NCI-H524 (cell line): ENCODE measurements around the gene C19orf73.
"Not testable (repeated sequence)": the region's sequence is repeated elsewhere in the genome, so short reads cannot be mapped to it uniquely, and the experiment has no call there.

Experiments
- DNase-seq, 2 experiments: peaks; one replicate each; lab custom pipeline; 2025; lab: John Stamatoyannopoulos, UW

Gene C19orf73

GRCh38 chr19:49148784-49149651 lies 30.1 kb upstream of the C19orf73 start:
- DNase-seq, result peak; percentile 97 to 98

DNA sequence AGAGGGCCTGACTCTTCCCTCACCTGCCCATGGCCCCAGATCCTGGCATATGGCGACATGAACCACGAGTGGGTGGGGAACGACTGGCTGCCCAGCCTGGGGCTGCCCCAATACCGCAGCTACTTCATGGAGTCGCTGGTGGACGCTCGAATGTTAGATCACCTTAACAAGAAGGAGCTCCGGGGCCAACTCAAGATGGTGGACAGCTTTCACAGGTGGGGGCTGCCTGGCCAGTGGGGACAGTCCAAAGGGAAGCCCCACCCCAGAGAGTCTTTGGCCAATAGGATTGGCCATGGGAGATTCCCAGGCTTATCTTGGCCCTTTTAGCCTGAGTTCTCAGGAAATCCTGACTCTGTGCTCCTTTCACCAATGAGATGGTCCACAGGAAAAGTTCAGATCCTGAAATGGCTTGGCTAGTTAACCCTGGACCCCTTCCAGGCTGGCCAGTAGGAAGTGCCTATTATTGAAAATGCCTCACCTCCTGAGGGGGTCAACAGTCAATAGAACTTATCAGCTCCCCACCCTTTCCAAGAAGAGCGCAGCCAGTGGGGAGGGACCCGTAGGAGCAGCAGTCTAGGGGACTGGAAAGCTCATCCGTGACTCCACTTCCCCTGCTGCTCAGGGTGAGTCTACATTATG lies 29.2 kb upstream of the C19orf73 start:
- DNase-seq, result no peak

DNA sequence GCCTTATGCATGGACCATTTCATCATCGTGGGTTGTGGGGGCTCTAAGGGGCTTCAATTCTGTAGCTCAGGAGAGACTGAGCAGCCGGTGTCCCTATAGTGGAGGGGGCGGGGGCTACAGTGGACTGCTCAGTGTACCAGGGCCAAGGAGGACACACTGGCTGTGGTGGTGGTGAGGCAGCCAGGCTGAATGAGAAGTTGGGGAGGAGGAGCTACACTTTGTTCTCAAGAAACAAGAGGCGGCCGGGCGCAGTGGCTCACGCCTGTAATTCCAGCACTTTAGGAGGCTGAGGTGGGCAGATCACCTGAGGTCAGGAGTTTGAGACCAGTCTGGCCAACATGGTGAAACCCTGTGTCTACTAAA lies 27.4 kb upstream of the C19orf73 start:
- DNase-seq, result not testable (repeated sequence)

DNA sequence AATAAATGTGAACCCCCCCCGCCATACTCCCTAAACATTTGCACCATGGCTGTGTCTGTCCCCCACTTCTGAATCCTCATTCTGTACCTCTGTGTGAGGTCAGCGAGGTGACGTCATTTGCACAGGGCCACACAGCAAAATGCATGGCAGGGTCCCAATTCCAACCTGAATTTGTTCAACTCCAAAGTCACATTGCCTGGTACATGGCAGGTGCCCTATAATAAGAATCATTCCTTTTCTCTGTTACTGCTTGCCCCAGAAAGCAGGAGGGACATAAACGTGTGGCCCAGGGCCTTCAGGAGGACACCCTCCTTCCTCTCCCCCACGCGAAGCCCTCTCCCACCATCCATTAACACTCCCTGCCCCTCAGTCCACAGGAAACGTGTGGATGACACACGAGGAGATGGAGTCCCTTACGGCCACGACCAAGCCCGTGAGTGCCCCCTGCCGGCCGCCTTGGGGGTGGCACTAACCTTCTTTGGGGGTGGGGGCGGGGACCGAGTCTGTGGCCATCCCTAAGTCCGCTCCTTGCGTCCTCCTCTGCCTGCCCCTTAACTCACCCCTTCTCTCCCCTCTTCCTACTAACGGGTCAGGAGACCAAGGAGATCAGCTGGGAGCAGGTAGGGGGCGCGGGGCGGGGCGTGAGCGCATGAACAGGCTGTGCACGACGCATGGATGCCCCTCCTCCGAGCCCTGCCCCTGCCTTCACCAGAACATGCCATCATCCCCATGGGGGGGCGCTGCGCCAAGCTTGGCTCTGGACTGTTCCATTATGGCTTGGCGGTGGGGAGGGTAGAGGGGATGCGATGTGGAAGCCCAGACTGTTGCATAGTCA lies 26.8 kb upstream of the C19orf73 start:
- peak in 1 of 2 experiments; percentile 63 for DNase-seq

DNA sequence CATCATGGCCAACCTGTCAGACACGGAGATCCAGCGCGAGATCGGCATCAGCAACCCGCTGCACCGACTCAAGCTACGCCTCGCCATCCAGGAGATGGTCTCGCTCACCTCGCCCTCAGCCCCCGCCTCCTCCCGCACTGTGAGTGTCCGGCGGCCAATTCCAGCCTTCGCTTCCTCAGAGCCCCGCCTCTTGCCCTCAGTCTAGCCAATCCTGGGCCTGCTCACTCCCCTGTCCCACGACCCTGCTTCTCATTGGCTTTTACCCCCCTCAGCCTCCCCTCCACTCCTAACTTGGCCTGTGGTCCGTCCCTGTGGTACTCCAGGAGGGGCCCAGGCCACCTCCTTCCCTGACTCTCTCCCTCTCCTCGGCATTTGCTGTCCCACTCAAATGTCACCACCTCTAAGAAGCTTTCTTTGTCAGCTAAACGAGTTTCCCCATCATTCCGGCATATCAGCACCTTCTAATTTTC lies 24.0 kb upstream of the C19orf73 start:
- DNase-seq, result peak; percentile 93 to 96

DNA sequence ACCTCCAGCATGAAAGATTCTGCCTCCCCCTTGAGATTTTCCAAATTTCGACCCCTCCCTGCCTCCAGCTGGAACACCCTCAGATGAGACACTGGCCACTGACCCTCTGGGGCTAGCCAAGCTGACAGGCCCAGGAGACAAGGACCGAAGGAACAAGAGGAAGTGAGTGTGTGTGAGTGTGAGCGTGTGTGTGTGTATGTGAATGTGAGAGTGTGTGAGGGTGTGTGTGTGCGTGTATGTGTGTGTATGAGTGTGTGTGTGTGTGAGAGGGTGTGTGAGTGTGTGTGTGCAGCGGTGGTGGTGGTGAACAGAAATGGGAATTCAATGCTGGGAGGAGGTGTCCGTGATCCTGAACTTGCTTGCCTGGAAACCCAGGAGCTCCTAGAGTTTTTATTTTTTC lies 22.4 kb upstream of the C19orf73 start:
- no peak for DNase-seq

DNA sequence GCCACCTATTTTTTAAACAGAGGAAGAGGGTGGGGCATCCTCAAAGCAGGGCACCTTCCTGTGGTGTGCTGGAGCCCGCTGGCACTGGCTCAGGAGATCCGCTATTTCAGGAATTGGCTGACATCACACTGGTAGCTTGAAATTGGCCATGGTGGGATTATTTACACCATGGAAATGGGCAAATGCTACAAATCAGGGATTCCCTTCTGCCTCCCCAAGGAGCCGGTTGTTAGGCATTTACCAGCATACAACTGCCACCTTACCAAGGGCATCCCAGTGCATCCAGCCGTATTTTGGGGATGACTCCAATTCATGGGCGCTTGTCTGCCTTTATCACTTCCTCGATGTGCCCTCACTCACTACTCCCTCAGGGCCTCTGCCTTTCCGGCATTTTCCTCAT lies 22.0 kb upstream of the C19orf73 start:
- no peak for DNase-seq

- no peak for DNase-seq
Measured at GRCh38 chr19:49136771-49137171, 17.8 kb upstream of the C19orf73 start.

- DNase-seq, result no peak
Measured at GRCh38 chr19:49135686-49136085, 16.7 kb upstream of the C19orf73 start.

DNA sequence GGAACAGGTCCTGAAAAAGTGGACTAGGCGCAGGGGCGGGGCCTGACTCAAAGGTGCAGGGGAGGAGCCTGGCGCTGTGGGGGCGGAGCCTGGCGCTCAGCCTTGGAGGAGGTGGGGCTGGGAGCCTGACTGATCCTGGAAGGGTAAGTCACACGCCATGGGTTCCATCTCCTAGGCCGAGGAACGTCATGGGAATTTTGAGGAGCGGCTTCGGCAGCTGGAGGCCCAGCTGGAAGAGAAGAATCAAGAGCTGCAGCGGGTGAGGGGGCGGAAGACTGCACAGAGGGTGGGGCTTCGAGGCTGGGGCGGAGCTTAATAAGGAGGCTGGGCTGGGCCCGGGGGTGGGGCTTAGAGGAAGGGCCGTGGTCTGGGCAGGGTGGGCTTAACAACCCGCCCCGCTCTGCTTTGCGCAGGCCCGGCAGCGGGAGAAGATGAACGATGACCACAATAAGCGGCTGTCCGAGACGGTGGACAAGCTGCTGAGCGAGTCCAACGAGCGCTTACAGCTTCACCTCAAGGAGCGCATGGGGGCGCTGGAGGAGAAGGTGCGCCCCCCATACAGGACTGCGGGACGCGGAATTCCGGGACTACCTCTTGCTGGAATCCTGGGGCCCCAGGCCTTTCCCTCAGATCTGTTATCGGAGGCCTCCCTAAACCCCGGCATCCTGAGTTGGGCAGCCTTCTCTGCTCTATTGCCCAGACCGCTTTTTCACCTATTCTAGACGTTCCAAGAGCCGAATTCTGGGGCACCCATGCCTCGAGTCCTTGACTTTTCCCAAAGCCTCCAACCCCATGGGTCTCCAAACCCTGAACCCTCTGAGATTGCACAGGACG lies 14.9 kb upstream of the C19orf73 start:
- DNase-seq, result no peak

DNA sequence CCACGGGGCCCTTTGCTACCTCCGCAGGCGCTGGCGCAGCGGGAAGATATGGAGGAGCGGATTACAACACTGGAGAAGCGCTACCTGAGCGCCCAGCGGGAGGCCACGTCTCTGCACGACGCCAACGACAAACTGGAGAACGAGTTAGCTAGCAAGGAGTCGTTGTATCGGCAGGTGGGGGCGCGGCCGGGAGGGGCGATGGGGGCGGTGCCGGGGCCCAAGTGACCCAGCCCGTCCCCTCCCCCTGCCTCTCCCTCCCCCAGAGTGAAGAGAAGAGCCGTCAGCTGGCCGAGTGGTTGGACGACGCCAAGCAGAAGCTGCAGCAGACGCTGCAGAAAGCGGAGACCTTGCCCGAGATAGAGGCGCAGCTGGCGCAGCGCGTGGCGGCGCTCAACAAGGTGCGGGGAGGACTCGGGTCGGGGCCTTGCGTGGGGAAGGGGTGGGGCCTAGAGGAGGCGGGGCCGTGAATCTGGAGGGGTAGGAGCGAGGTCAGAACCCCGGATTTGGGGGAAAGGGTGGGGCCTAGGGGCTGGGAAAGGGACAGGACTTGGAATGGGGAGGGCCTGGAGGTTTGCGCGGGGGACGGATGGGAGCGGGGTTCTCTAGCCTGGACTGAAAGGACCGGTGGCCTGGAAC lies 14.1 kb upstream of the C19orf73 start:
- peak; percentile 43 to 57 for DNase-seq

DNA sequence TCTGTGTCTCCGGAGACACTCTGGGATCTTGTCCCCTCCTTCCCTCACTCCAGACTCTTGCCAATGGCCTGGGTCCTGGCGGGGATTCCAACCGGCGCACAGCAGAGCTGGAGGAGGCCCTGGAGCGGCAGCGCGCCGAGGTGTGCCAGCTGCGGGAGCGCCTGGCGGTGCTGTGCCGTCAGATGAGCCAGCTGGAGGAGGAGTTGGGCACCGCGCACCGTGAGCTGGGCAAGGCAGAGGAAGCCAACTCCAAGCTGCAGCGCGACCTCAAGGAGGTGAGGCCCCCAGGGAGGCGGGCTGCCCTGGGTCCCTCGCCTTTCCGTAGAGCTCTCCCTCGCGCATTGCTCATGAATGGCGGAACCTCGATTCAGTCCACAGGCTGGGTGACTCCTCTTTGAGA lies 11.4 kb upstream of the C19orf73 start:
- no peak for DNase-seq

- no peak for DNase-seq
Measured at GRCh38 chr19:49129238-49129583, 10.3 kb upstream of the C19orf73 start.

DNA sequence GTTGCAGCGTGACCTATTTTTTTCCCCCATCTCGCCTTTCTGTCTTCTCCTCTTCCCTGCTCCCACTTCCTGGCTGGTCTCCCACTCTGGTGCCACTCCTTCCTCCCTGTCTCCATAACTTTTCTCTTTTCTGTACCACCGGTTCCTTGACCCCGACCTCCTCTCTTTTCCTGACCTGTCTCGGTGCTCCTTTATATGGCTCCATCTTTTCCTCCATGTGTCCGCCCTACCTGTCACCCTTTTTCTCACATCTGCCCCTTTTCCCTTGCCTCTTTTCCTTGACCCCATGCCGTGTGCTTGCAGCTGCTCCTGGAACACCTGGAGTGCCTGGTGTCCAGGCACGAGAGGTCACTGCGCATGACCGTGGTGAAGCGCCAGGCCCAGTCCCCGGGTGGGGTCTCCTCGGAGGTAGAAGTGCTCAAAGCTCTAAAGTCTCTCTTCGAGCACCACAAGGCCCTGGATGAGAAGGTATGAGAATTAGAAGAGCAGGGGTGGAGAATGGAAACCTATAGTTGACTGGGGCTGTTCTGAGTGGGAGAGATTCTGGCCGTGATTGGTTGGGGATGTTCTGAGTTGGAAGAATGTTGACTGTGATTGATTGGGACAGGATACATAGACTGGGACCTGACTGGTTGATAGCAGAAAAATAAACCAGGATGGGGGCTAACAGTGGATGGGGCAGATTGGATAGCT lies 9.7 kb upstream of the C19orf73 start:
- no peak for DNase-seq

- peak; percentile 91 to 98 for DNase-seq
Measured at GRCh38 chr19:49127674-49128544, 9.0 kb upstream of the C19orf73 start.

- not testable (repeated sequence) for DNase-seq
Measured at GRCh38 chr19:49127225-49127624, 8.3 kb upstream of the C19orf73 start.

DNA sequence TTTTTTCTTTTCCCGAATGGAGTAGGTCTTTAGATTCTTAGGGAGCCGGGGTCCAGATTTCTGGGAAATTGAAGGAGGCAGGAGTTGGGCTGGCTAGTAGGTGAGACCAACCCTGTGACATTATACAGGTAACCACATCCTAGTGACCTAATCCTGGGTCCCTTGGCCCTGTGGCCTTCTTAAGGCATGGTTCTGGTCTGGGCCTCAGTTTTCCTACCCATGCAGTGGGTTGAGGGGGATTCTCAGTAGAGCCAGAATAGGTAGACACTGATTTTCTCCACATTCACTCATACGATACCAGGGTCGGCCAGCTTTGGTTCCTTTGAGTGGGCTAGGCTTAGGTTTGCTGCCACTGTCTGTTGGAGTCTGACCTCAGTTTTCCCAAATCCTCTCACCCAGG lies 7.6 kb upstream of the C19orf73 start:
- no peak for DNase-seq

DNA sequence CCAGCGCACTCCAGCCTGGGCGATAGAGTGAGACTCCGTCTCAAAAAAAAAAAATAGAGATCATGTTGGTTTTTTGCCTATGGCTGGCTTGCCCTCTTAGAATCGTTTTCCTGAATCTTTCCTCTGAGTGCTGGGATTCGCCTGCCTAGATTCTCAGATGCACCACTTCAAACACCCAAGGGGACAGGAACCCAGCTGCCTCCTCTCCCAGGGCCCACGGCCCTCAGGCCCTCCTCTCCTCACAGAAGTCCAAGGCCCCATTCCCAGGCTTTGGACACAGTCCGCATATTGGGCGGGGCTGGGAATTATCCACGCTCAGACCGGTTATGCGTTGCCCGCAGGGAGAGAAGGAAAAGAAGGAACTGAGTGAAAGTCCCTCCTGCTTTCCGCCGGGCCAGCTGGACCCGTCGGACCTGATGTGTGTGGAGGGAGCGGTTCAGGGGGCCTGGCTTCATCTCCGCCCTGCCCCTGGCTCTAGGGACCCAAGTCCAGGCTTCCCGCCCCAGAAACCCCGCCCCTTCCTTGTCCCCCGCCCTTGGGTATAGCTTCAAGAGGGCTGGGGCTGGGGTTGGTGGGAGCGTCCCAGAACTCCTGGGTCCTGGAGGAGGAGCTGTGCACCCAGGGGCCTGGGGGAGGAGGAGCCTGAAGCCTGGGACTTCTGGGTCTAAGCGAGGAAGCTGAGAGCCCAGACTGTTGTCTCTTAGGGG lies 6.2 kb upstream of the C19orf73 start:
- DNase-seq, result no peak

- DNase-seq, result not testable (repeated sequence)
Measured at GRCh38 chr19:49123285-49123684, 4.3 kb upstream of the C19orf73 start.
